Colonic mucosa (tissue), 4 donors: Measurements from ENCODE around the gene ATP7A. TPM values are rescaled to one million over a fixed set of nuclear protein-coding genes. Genes with fewer than 3 reads are reported as not detected.

Experiments used
- DNase-seq: peaks from one replicate; pipeline ENCODE4 v3.0.0-alpha.2; 2020
- H3K27ac ChIP-seq: fragments of 200-600 bp; one replicate; pipeline ENCODE4 v1.8.0; 2021
- H3K27me3 ChIP-seq: fragments of 200-600 bp; one replicate; pipeline ENCODE4 v1.8.0; 2021
- H3K36me3 ChIP-seq: fragments of 200-600 bp; one replicate; pipeline ENCODE4 v1.8.0; 2021
- H3K4me1 ChIP-seq: fragments of 200-600 bp; one replicate; pipeline ENCODE4 v1.8.0; 2021; ENCODE audit warnings: mild to moderate bottlenecking
- H3K4me3 ChIP-seq: fragments of 200-600 bp; one replicate; pipeline ENCODE4 v1.8.0; 2021
- H3K9ac ChIP-seq, 2 donors: one replicate each; pipeline ENCODE4 v1.7.0; 2013; ENCODE audit warnings: control low read depth in 2 of 2, low read depth in 2 of 2, low read length in 2 of 2
- H3K9me3 ChIP-seq: fragments of 200-600 bp; one replicate; pipeline ENCODE4 v1.8.0; 2021
- intact Hi-C: fragments of 100-400 bp; cut with DNase I; formaldehyde crosslinking; loops from one replicate; pipeline ENCODE4 v1.14.1; 2022
- total RNA-seq, 2 donors: library from RNA; stranded (reverse); fragmentation: NEBNext Ultra II Directional in 1 of 2; extraction: Animal tissue kit (Norgen Biotek cat#: 25700) in 1 of 2; gene quantifications; one replicate each; pipeline ENCODE4 v1.2.1, GENCODE V29; 2021
- TF ChIP-seq, protein P1 (sequence below): fragments of 200-600 bp; IDR thresholded peaks from one replicate; pipeline ENCODE4 v1.8.0; 2022; ENCODE audit warnings: antibody characterized with exemption, mild to moderate bottlenecking
- donor health status: healthy.
- donor health status: DM: no; HTN: no; CAD: no.
- donor health status: DM: no; HTN: no; CAD: no.

ATP7A gene
- total RNA-seq, 2 donors from 2014 or later = 8.3 to 11.8 TPM

DNA sequence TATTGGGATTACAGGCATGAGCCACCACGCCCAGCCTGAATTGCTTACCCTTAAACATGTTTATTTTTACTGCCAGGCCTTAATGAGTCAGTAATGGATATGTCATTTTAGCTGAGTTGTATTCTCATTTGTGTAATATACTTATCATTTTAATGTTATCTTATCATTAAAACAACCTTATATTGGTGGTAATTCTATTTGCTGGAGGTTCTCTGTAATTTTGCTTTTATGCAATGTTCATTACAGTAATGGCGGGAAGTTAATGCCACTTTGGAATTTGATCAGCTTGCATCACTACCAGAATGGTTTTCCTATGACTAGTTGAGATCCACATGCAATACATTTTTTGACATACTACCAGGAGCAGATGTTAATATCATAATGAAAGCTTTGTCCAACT lies 65.3 kb downstream of the ATP7A start:
- no peak for DNase-seq
- no peaks in the 10 kb centered on the region for H3K36me3 ChIP-seq
- H3K4me1 ChIP-seq = no peaks in the 10 kb centered on the region
- no peak overlapping the region for H3K27ac ChIP-seq
- H3K9ac ChIP-seq = no peak overlapping the region
- intact Hi-C loops = no loop called here
- H3K27me3 ChIP-seq = no peaks in the 10 kb centered on the region
- no peaks in the 10 kb centered on the region for H3K9me3 ChIP-seq
- TF ChIP-seq, protein P1, sequence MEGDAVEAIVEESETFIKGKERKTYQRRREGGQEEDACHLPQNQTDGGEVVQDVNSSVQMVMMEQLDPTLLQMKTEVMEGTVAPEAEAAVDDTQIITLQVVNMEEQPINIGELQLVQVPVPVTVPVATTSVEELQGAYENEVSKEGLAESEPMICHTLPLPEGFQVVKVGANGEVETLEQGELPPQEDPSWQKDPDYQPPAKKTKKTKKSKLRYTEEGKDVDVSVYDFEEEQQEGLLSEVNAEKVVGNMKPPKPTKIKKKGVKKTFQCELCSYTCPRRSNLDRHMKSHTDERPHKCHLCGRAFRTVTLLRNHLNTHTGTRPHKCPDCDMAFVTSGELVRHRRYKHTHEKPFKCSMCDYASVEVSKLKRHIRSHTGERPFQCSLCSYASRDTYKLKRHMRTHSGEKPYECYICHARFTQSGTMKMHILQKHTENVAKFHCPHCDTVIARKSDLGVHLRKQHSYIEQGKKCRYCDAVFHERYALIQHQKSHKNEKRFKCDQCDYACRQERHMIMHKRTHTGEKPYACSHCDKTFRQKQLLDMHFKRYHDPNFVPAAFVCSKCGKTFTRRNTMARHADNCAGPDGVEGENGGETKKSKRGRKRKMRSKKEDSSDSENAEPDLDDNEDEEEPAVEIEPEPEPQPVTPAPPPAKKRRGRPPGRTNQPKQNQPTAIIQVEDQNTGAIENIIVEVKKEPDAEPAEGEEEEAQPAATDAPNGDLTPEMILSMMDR = no peak
- H3K4me3 ChIP-seq = no peak overlapping the region

- H3K27me3 ChIP-seq = no peaks in the 10 kb centered on the region
- no peak overlapping the region for H3K9ac ChIP-seq
- no peaks in the 10 kb centered on the region for H3K36me3 ChIP-seq
- intact Hi-C loops = no loop called here
- no peaks in the 10 kb centered on the region for H3K9me3 ChIP-seq
- no peak overlapping the region for H3K4me3 ChIP-seq
- TF ChIP-seq, protein P1 = no peak
- no peak for DNase-seq
- H3K27ac ChIP-seq = no peak overlapping the region
- no peaks in the 10 kb centered on the region for H3K4me1 ChIP-seq
Observed at GRCh38 chrX:77977095-77977494, 66.6 kb downstream of the ATP7A start.

DNA sequence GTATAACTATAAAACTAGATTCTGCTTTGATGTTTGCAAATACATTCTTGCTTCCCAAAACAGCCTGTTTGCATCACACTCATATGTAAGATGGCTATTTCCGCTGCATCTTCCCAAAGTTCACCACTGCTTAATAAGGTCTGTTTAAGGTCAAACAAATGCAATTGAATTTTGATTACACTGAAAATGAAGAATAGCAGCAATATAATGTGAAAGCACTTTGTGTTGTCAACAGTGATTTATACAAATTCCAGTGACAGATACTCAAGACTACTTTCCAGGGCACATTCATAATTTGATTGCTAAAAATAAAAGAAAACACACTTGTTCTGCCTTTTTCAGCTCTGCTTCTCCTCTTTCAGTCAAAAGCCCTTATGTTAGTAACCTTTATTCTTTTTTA lies 67.0 kb downstream of the ATP7A start:
- intact Hi-C loops = no loop called here

GRCh38 chrX:77979870-77980269 lies 69.4 kb downstream of the ATP7A start:
- Histone ChIP-seq H3K4me3 (no peak overlapping the region), H3K4me1 (no peaks in the 10 kb centered on the region), H3K36me3 (no peaks in the 10 kb centered on the region), H3K9ac (no peak overlapping the region), H3K27ac (no peak overlapping the region), H3K27me3 (no peaks in the 10 kb centered on the region), H3K9me3 (no peaks in the 10 kb centered on the region)
- intact Hi-C loops = no loop called here
- no peak for DNase-seq
- TF ChIP-seq, protein P1 = no peak

More for the DNA sequence above, 67.0 kb downstream of the ATP7A start:
- no peak overlapping the region for H3K27ac ChIP-seq
- H3K27me3 ChIP-seq = no peaks in the 10 kb centered on the region
- no peaks in the 10 kb centered on the region for H3K36me3 ChIP-seq
- H3K9ac ChIP-seq = no peak overlapping the region
- no peaks in the 10 kb centered on the region for H3K4me1 ChIP-seq
- no peak for DNase-seq
- TF ChIP-seq, protein P1 = no peak
- no peak overlapping the region for H3K4me3 ChIP-seq
- no peaks in the 10 kb centered on the region for H3K9me3 ChIP-seq

- Histone ChIP-seq H3K27ac (no peak overlapping the region), H3K9ac (no peak overlapping the region), H3K36me3 (no peaks in the 10 kb centered on the region), H3K4me1 (no peaks in the 10 kb centered on the region), H3K4me3 (no peak overlapping the region), H3K27me3 (no peaks in the 10 kb centered on the region), H3K9me3 (no peaks in the 10 kb centered on the region)
- intact Hi-C loops = no loop called here
- TF ChIP-seq, protein P1 = no peak
- no peak for DNase-seq
Observed at GRCh38 chrX:78011846-78012245, 101.4 kb downstream of the ATP7A start.
